Natural killer cell (primary cell): ENCODE data around the gene MFSD2A. TPM values are rescaled to one million over a fixed set of nuclear protein-coding genes. Genes with fewer than 3 reads are reported as not detected.

Experiments used
- ATAC-seq, 3 donors: fragments of 150-1000 bp in 2 of 3; fragments of 200-7000 bp in 1 of 3; cut with Tn5 transposase; 1 replicate in 1 of 3; 2 replicates in 2 of 3; pipeline ENCODE4 v1.10.0; 2021; ENCODE audit warnings: mild to moderate bottlenecking in 2 of 3, moderate library complexity in 2 of 3
- DNase-seq, 2 donors: peaks; one replicate each; pipeline versions ENCODE4 v3.0.0 to v3.0.0-alpha.2; 2013 to 2021; ENCODE audit warnings: mixed read lengths in 1 of 2
- H3K27ac ChIP-seq: one replicate; pipeline ENCODE4 v1.5.1; 2013; ENCODE audit warnings: mild to moderate bottlenecking, low read length
- H3K27me3 ChIP-seq: one replicate; pipeline ENCODE4 v1.6.1; 2013; ENCODE audit warnings: low read length; ENCODE audit not compliant: control insufficient read depth, insufficient read depth
- H3K36me3 ChIP-seq: one replicate; pipeline ENCODE4 v1.6.1; 2013; ENCODE audit warnings: low read length; ENCODE audit not compliant: control insufficient read depth, insufficient read depth
- H3K4me1 ChIP-seq: one replicate; pipeline ENCODE4 v1.6.1; 2013; ENCODE audit warnings: low read length; ENCODE audit not compliant: control insufficient read depth, insufficient read depth
- H3K4me3 ChIP-seq: one replicate; pipeline ENCODE4 v1.5.1; 2013; ENCODE audit warnings: low read length
- H3K9me3 ChIP-seq: one replicate; pipeline ENCODE4 v1.6.1; 2013; ENCODE audit warnings: low read length; ENCODE audit not compliant: control insufficient read depth, insufficient read depth
- H3K27ac Mint-ChIP-seq, 2 donors: one replicate each; pipeline ENCODE4 v1.8.0; 2022; ENCODE audit warnings: mild to moderate bottlenecking in 2 of 2, mixed read lengths in 2 of 2, moderate library complexity in 1 of 2
- H3K27me3 Mint-ChIP-seq, 2 donors: one replicate each; pipeline ENCODE4 v1.8.0; 2022; ENCODE audit warnings: low read depth in 2 of 2, mixed read lengths in 2 of 2
- H3K36me3 Mint-ChIP-seq: one replicate; pipeline ENCODE4 v1.8.0; 2022; ENCODE audit warnings: mixed read lengths
- H3K4me1 Mint-ChIP-seq, 2 donors: one replicate each; pipeline ENCODE4 v1.8.0; 2022; ENCODE audit warnings: mixed read lengths in 2 of 2
- H3K4me3 Mint-ChIP-seq: one replicate; pipeline ENCODE4 v1.8.0; 2022; ENCODE audit warnings: mild to moderate bottlenecking, moderate library complexity, mixed read lengths
- H3K9me3 Mint-ChIP-seq, 2 donors: one replicate each; pipeline ENCODE4 v1.8.0; 2022; ENCODE audit warnings: mixed read lengths in 2 of 2
- CTCF ChIP-seq: fragments of 200-600 bp; IDR thresholded peaks from one replicate; pipeline ENCODE4 v1.8.0; 2022; ENCODE audit warnings: antibody characterized with exemption
- WGBS: methylation state at CpG from one replicate; pipeline ENCODE4 v1.1.7; 2013; ENCODE audit warnings: missing lambda C conversion rate; ENCODE audit not compliant: insufficient coverage; 5-methylcytosine and 5-hydroxymethylcytosine counted together
- intact Hi-C: fragments of 100-400 bp; cut with micrococcal nuclease; formaldehyde crosslinking; loops from one replicate; pipeline ENCODE4 v1.14.2; 2022
- total RNA-seq, 4 donors: library from RNA; stranded (reverse); fragments of 120-200 nt in 1 of 4; gene quantifications; one replicate each; pipeline versions ENCODE4 v1.2.3 to v1.2.4, GENCODE V29; 2013 to 2022

The MFSD2A gene
- total RNA-seq, 3 donors from 2014 or later (not counting 1 experiment from before 2014, with no cell fraction given), result 2.8 to 4.4 (median 3.7) TPM

GRCh38 chr1:39964552-39964951, 9.6 kb downstream of the MFSD2A start:
- WGBS, result 97% methylated on average over 4 of the region's 4 CpGs
- intact Hi-C loops, result no loop called here
- H3K9me3 Mint-ChIP-seq, result no peaks in the 10 kb centered on the region
- DNase-seq (no peak), ATAC-seq (no peak)
- Histone ChIP-seq H3K4me3 (no peak overlapping the region), H3K9me3 (no peaks in the 10 kb centered on the region), H3K4me1 (peaks cover 18% of the 10 kb centered on the region), H3K27me3 (no peaks in the 10 kb centered on the region), H3K27ac (no peak overlapping the region), H3K36me3 (no peaks in the 10 kb centered on the region)
- H3K4me1 Mint-ChIP-seq, result no peaks in the 10 kb centered on the region
- H3K4me3 Mint-ChIP-seq, result no peak overlapping the region
- no peaks in the 10 kb centered on the region for H3K27me3 Mint-ChIP-seq
- no peak overlapping the region for H3K27ac Mint-ChIP-seq
- no peak for TF ChIP-seq CTCF
- no peaks in the 10 kb centered on the region for H3K36me3 Mint-ChIP-seq

GRCh38 chr1:39965044-39965443, 10.1 kb downstream of the MFSD2A start:
- peaks cover 14% of the 10 kb centered on the region for H3K4me1 ChIP-seq
- no peak overlapping the region for H3K27ac Mint-ChIP-seq
- DNase-seq (no peak), ATAC-seq (no peak)
- no peaks in the 10 kb centered on the region for H3K9me3 Mint-ChIP-seq
- no peaks in the 10 kb centered on the region for H3K36me3 Mint-ChIP-seq
- H3K36me3 ChIP-seq, result no peaks in the 10 kb centered on the region
- H3K9me3 ChIP-seq, result no peaks in the 10 kb centered on the region
- 90% methylated on average over 9 of the region's 9 CpGs for WGBS
- no peaks in the 10 kb centered on the region for H3K27me3 ChIP-seq
- no peak overlapping the region for H3K4me3 ChIP-seq
- H3K27me3 Mint-ChIP-seq, result no peaks in the 10 kb centered on the region
- no peak for TF ChIP-seq CTCF
- no peak overlapping the region for H3K4me3 Mint-ChIP-seq
- no peaks in the 10 kb centered on the region for H3K4me1 Mint-ChIP-seq
- intact Hi-C loops, result no loop called here
- H3K27ac ChIP-seq, result no peak overlapping the region

- 92% methylated on average over 9 of the region's 9 CpGs for WGBS
- H3K9me3 ChIP-seq, result no peaks in the 10 kb centered on the region
- no peak overlapping the region for H3K27ac ChIP-seq
- TF ChIP-seq CTCF, result no peak
- no peaks in the 10 kb centered on the region for H3K36me3 ChIP-seq
- H3K4me1 ChIP-seq, result peaks cover 9% of the 10 kb centered on the region
- intact Hi-C loops, result no loop called here
- ATAC-seq (no peak), DNase-seq (no peak)
- H3K36me3 Mint-ChIP-seq, result no peaks in the 10 kb centered on the region
- no peak overlapping the region for H3K4me3 Mint-ChIP-seq
- no peaks in the 10 kb centered on the region for H3K9me3 Mint-ChIP-seq
- H3K4me3 ChIP-seq, result no peak overlapping the region
- H3K27me3 Mint-ChIP-seq, result no peaks in the 10 kb centered on the region
- H3K27ac Mint-ChIP-seq, result no peak overlapping the region
- H3K27me3 ChIP-seq, result no peaks in the 10 kb centered on the region
- peaks cover 7% of the 10 kb centered on the region in 2 donors for H3K4me1 Mint-ChIP-seq
These were observed 14.1 kb downstream of the MFSD2A start for GRCh38 chr1:39969048-39969447.

- Mint-ChIP-seq H3K4me1 (peaks cover 7% of the 10 kb centered on the region in 2 donors), H3K9me3 (no peaks in the 10 kb centered on the region), H3K4me3 (no peak overlapping the region), H3K36me3 (no peaks in the 10 kb centered on the region), H3K27me3 (no peaks in the 10 kb centered on the region), H3K27ac (no peak overlapping the region)
- H3K9me3 ChIP-seq, result no peaks in the 10 kb centered on the region
- no peaks in the 10 kb centered on the region for H3K36me3 ChIP-seq
- ATAC-seq (no peak), DNase-seq (no peak)
- peaks cover 9% of the 10 kb centered on the region for H3K4me1 ChIP-seq
- WGBS, result 92% methylated on average over 11 of the region's 13 CpGs
- TF ChIP-seq CTCF, result no peak
- intact Hi-C loops, result loop anchor here (10.0 kb wide), 1 partner anchor 65 kb away; no protein-coding TSS in a partner anchor
- no peaks in the 10 kb centered on the region for H3K27me3 ChIP-seq
- no peak overlapping the region for H3K4me3 ChIP-seq
- H3K27ac ChIP-seq, result no peak overlapping the region
These were observed 14.8 kb downstream of the MFSD2A start for GRCh38 chr1:39969531-39970270.
